Thyroid gland (tissue), 4 donors: Measurements from ENCODE around the gene STK16.

ENCODE experiments used
- POLR2A ChIP-seq, 2 donors: fragments of 450-650 bp; IDR thresholded peaks; one replicate each; pipeline ENCODE4 v1.6.1; 2017; ENCODE audit warnings: antibody characterized with exemption in 2 of 2, mild to moderate bottlenecking in 2 of 2, moderate library complexity in 1 of 2
- TF ChIP-seq, protein P1 (sequence below), 6 experiments: fragments of 200-600 bp in 3 of 6; fragments of 450-650 bp in 3 of 6; sonication (generic) in 3 of 6; IDR thresholded peaks; one replicate each; pipeline ENCODE4 v1.5.1; 2016 to 2019; ENCODE audit warnings: antibody characterized with exemption in 6 of 6, mild to moderate bottlenecking in 2 of 6, inconsistent platforms in 1 of 6, moderate library complexity in 1 of 6

DNA sequence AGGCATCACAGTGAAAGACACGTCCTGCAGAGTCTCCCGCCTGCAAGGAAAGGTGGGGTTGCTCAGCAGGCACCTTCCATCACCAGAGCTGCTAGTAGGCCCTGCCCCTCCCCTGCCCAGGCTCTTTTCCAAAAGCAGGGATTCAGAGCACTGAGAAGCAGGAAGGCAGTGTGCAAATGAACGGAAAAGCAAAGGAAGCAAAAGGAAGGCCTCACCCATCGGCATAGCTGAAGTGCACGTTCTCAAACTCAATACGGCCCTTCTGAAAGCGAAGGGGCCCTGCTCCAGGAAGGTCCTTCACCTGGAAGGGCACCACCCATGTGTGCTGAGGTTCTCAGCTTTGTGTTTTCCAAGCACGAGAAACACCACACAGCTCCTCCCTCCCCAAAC lies 32.3 kb upstream of the STK16 start:
- TF ChIP-seq, protein P1, sequence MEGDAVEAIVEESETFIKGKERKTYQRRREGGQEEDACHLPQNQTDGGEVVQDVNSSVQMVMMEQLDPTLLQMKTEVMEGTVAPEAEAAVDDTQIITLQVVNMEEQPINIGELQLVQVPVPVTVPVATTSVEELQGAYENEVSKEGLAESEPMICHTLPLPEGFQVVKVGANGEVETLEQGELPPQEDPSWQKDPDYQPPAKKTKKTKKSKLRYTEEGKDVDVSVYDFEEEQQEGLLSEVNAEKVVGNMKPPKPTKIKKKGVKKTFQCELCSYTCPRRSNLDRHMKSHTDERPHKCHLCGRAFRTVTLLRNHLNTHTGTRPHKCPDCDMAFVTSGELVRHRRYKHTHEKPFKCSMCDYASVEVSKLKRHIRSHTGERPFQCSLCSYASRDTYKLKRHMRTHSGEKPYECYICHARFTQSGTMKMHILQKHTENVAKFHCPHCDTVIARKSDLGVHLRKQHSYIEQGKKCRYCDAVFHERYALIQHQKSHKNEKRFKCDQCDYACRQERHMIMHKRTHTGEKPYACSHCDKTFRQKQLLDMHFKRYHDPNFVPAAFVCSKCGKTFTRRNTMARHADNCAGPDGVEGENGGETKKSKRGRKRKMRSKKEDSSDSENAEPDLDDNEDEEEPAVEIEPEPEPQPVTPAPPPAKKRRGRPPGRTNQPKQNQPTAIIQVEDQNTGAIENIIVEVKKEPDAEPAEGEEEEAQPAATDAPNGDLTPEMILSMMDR (IDR thresholded peaks at IDR 0.05), result no peak
- TF ChIP-seq POLR2A (IDR thresholded peaks at IDR 0.05), result no peak
